IMR-90 (cell line): Measurements from ENCODE around the gene NFKBIZ.

Experiments
- BHLHE40 ChIP-seq: fragments of 150-350 bp; IDR thresholded peaks from 2 replicates; pipeline ENCODE4 v1.6.1; 2016; ENCODE audit warnings: mild to moderate bottlenecking, low read depth, low read length
- CEBPB ChIP-seq: IDR thresholded peaks from 2 replicates; pipeline ENCODE4 v1.6.1; 2012; ENCODE audit warnings: low read depth, low read length, improper control_type of control experiment
- FOS ChIP-seq: fragments of 150-350 bp; IDR thresholded peaks from 2 replicates; pipeline ENCODE4 v1.6.1; 2016; ENCODE audit warnings: low read depth, low read length
- MAZ ChIP-seq: IDR thresholded peaks from 2 replicates; pipeline ENCODE4 v1.6.1; 2012; ENCODE audit warnings: low read depth, mild to moderate bottlenecking, low read length, improper control_type of control experiment, moderate library complexity, borderline replicate concordance
- MXI1 ChIP-seq: IDR thresholded peaks from 2 replicates; pipeline ENCODE4 v1.6.1; 2012; ENCODE audit warnings: low read depth, mild to moderate bottlenecking, low read length, moderate library complexity, borderline replicate concordance
- POLR2A ChIP-seq: IDR thresholded peaks from 2 replicates; pipeline ENCODE4 v1.6.1; 2012; ENCODE audit warnings: mild to moderate bottlenecking, low read depth, low read length
- RAD21 ChIP-seq: IDR thresholded peaks from 2 replicates; pipeline ENCODE4 v1.6.1; 2012; ENCODE audit warnings: low read length, improper control_type of control experiment
- RCOR1 ChIP-seq: IDR thresholded peaks from 2 replicates; pipeline ENCODE4 v1.6.1; 2012; ENCODE audit warnings: mild to moderate bottlenecking, low read length, improper control_type of control experiment; ENCODE audit not compliant: insufficient replicate concordance
- RFX5 ChIP-seq: IDR thresholded peaks from 2 replicates; pipeline ENCODE4 v1.8.0; 2012; ENCODE audit warnings: low read depth, mild to moderate bottlenecking, low read length, moderate library complexity
- SMC3 ChIP-seq: fragments of 150-350 bp; IDR thresholded peaks from 2 replicates; pipeline ENCODE4 v1.6.1; 2016; ENCODE audit warnings: low read depth, mild to moderate bottlenecking, antibody characterized with exemption, low read length, moderate library complexity
- USF2 ChIP-seq: fragments of 150-350 bp; IDR thresholded peaks from 2 replicates; pipeline ENCODE4 v1.6.1; 2017; ENCODE audit warnings: mild to moderate bottlenecking, antibody characterized with exemption, low read length, low read depth
- TF ChIP-seq, protein P1 (sequence below): conservative IDR thresholded peaks from 2 replicates; pipeline ENCODE4 v1.5.1; 2012; ENCODE audit warnings: mild to moderate bottlenecking, low read depth, low read length, improper control_type of control experiment
- TF ChIP-seq, protein P2 (sequence below): fragments of 150-350 bp; IDR thresholded peaks from 2 replicates; pipeline ENCODE4 v1.6.1; 2016; ENCODE audit warnings: low read depth, mild to moderate bottlenecking, low read length, moderate library complexity, borderline replicate concordance

DNA sequence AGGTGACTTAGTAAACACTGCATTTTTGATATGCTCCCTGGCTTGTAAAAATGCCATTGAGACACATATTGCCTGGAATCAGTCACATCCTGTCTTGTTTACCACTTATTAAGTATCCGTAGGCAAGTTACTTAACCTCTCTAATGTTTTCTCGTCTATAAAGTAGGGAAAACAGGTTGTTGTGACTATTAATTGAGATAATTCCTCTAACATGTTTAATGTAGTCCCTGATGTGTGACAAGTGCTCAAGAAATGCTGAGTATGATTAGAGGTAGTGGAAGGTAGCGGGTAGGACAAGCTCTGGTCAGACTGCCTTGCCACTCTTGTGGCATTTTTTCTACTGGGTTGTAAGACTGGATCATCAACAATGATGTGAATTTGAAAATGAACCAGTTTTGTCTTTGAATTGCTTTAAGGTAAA lies 54.1 kb downstream of the NFKBIZ start:
- TF ChIP-seq USF2 (no peak), RFX5 (no peak), RAD21 (no peak), MXI1 (no peak), FOS (no peak), BHLHE40 (no peak), POLR2A (no peak), RCOR1 (no peak), SMC3 (no peak), CEBPB (no peak), MAZ (no peak)
- TF ChIP-seq, protein P1, sequence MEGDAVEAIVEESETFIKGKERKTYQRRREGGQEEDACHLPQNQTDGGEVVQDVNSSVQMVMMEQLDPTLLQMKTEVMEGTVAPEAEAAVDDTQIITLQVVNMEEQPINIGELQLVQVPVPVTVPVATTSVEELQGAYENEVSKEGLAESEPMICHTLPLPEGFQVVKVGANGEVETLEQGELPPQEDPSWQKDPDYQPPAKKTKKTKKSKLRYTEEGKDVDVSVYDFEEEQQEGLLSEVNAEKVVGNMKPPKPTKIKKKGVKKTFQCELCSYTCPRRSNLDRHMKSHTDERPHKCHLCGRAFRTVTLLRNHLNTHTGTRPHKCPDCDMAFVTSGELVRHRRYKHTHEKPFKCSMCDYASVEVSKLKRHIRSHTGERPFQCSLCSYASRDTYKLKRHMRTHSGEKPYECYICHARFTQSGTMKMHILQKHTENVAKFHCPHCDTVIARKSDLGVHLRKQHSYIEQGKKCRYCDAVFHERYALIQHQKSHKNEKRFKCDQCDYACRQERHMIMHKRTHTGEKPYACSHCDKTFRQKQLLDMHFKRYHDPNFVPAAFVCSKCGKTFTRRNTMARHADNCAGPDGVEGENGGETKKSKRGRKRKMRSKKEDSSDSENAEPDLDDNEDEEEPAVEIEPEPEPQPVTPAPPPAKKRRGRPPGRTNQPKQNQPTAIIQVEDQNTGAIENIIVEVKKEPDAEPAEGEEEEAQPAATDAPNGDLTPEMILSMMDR, result no peak
- TF ChIP-seq, protein P2, sequence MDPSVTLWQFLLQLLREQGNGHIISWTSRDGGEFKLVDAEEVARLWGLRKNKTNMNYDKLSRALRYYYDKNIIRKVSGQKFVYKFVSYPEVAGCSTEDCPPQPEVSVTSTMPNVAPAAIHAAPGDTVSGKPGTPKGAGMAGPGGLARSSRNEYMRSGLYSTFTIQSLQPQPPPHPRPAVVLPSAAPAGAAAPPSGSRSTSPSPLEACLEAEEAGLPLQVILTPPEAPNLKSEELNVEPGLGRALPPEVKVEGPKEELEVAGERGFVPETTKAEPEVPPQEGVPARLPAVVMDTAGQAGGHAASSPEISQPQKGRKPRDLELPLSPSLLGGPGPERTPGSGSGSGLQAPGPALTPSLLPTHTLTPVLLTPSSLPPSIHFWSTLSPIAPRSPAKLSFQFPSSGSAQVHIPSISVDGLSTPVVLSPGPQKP, result no peak
